Activated naive CD8-positive, alpha-beta T cell treated with anti-CD3 and anti-CD28 coated beads for 36 hours (primary cell): ENCODE data around the gene SPATA22. TPM values are rescaled to one million over a fixed set of nuclear protein-coding genes. Genes with fewer than 3 reads are reported as not detected.
"Not testable (repeated sequence)": the region's sequence is repeated elsewhere in the genome, so short reads cannot be mapped to it uniquely, and the experiment has no call there.

ENCODE experiments used
- DNase-seq: peaks from one replicate; pipeline ENCODE4 v3.0.0; 2021
- H3K27ac Mint-ChIP-seq: one replicate; pipeline ENCODE4 v1.8.0; 2022; ENCODE audit warnings: mild to moderate bottlenecking, moderate library complexity, mixed read lengths
- H3K27me3 Mint-ChIP-seq: one replicate; pipeline ENCODE4 v1.8.0; 2022; ENCODE audit warnings: mild to moderate bottlenecking, mixed read lengths
- H3K36me3 Mint-ChIP-seq: one replicate; pipeline ENCODE4 v1.8.0; 2021; ENCODE audit warnings: mild to moderate bottlenecking, mixed read lengths
- H3K4me1 Mint-ChIP-seq: one replicate; pipeline ENCODE4 v1.8.0; 2021; ENCODE audit warnings: mixed read lengths
- H3K4me3 Mint-ChIP-seq: one replicate; pipeline ENCODE4 v1.8.0; 2022; ENCODE audit warnings: mild to moderate bottlenecking, moderate library complexity, mixed read lengths
- H3K9me3 Mint-ChIP-seq: one replicate; pipeline ENCODE4 v1.8.0; 2022; ENCODE audit warnings: mixed read lengths
- total RNA-seq, 2 experiments: library from RNA; stranded (reverse); gene quantifications; one replicate each; pipeline ENCODE4 v1.2.3, GENCODE V29; 2021

SPATA22 gene
- total RNA-seq, 2 experiments from 2014 or later: 0.16 TPM; not detected in 1

GRCh38 chr17:3497101-3497500 lies 25.5 kb upstream of the SPATA22 start:
- no peak for DNase-seq
- no peak overlapping the region for H3K4me3 Mint-ChIP-seq
- H3K27me3 Mint-ChIP-seq: no peaks in the 10 kb centered on the region
- H3K9me3 Mint-ChIP-seq: no peaks in the 10 kb centered on the region
- H3K27ac Mint-ChIP-seq: no peak overlapping the region
- H3K36me3 Mint-ChIP-seq: no peaks in the 10 kb centered on the region
- no peaks in the 10 kb centered on the region for H3K4me1 Mint-ChIP-seq

GRCh38 chr17:3485481-3486068 lies 14.0 kb upstream of the SPATA22 start:
- Mint-ChIP-seq H3K9me3 (no peaks in the 10 kb centered on the region), H3K36me3 (no peaks in the 10 kb centered on the region), H3K4me1 (no peaks in the 10 kb centered on the region), H3K27me3 (peaks cover 28% of the 10 kb centered on the region), H3K27ac (no peak overlapping the region), H3K4me3 (no peak overlapping the region)
- no peak for DNase-seq

GRCh38 chr17:3482852-3483251 lies 11.2 kb upstream of the SPATA22 start:
- Mint-ChIP-seq H3K36me3 (no peaks in the 10 kb centered on the region), H3K27me3 (peaks cover 17% of the 10 kb centered on the region), H3K4me1 (no peaks in the 10 kb centered on the region), H3K4me3 (no peak overlapping the region), H3K9me3 (no peaks in the 10 kb centered on the region), H3K27ac (no peak overlapping the region)
- no peak for DNase-seq

GRCh38 chr17:3479988-3480387 lies 8.4 kb upstream of the SPATA22 start:
- Mint-ChIP-seq H3K27ac (no peak overlapping the region), H3K4me3 (no peak overlapping the region), H3K27me3 (peaks cover 7% of the 10 kb centered on the region), H3K9me3 (no peaks in the 10 kb centered on the region), H3K4me1 (peaks cover 3% of the 10 kb centered on the region), H3K36me3 (no peaks in the 10 kb centered on the region)
- no peak for DNase-seq

GRCh38 chr17:3475812-3476610 lies 4.4 kb upstream of the SPATA22 start, which contains the start of gene ASPA:
Gene ASPA (plus strand): TSS chr17:3475997. CDS start chr17:3476160, 163 bp downstream.
- Mint-ChIP-seq H3K4me1 (peaks cover 3% of the 10 kb centered on the region), H3K9me3 (no peaks in the 10 kb centered on the region), H3K27me3 (peaks cover 4% of the 10 kb centered on the region), H3K4me3 (peak within 1 kb of the TSS; percentile 14), H3K27ac (no peak within 1 kb of the TSS), H3K36me3 (no peaks in the 10 kb centered on the region)
- no peak for DNase-seq

- Mint-ChIP-seq H3K36me3 (no peaks in the 10 kb centered on the region), H3K4me1 (peaks cover 3% of the 10 kb centered on the region), H3K4me3 (no peak overlapping the region), H3K27ac (no peak overlapping the region), H3K27me3 (no peaks in the 10 kb centered on the region), H3K9me3 (no peaks in the 10 kb centered on the region)
- no peak for DNase-seq
Measured at GRCh38 chr17:3475251-3475685, 3.6 kb upstream of the SPATA22 start.

- DNase-seq: no peak
- Mint-ChIP-seq H3K4me3 (no peak overlapping the region), H3K36me3 (no peaks in the 10 kb centered on the region), H3K9me3 (no peaks in the 10 kb centered on the region), H3K27ac (no peak overlapping the region), H3K4me1 (peaks cover 3% of the 10 kb centered on the region), H3K27me3 (no peaks in the 10 kb centered on the region)
Measured at GRCh38 chr17:3474212-3474611, 2.6 kb upstream of the SPATA22 start.

- Mint-ChIP-seq H3K27ac (no peak overlapping the region), H3K4me3 (no peak overlapping the region), H3K36me3 (no peaks in the 10 kb centered on the region), H3K9me3 (no peaks in the 10 kb centered on the region), H3K27me3 (no peaks in the 10 kb centered on the region), H3K4me1 (peaks cover 3% of the 10 kb centered on the region)
- DNase-seq: no peak
Measured at GRCh38 chr17:3472137-3472536, 518 bp upstream of the SPATA22 start.

- Mint-ChIP-seq H3K36me3 (no peaks in the 10 kb centered on the region), H3K4me3 (no peak overlapping the region), H3K9me3 (no peaks in the 10 kb centered on the region), H3K27ac (no peak overlapping the region), H3K27me3 (no peaks in the 10 kb centered on the region), H3K4me1 (no peaks in the 10 kb centered on the region)
- no peak for DNase-seq
Measured at GRCh38 chr17:3469529-3469928, 2.1 kb downstream of the SPATA22 start.

- H3K9me3 Mint-ChIP-seq: not testable (repeated sequence)
Measured at GRCh38 chr17:3466355-3466754, 5.3 kb downstream of the SPATA22 start.

GRCh38 chr17:3448059-3448665 lies 23.5 kb downstream of the SPATA22 start:
- peaks cover 14% of the 10 kb centered on the region for H3K27me3 Mint-ChIP-seq
- H3K4me1 Mint-ChIP-seq: no peaks in the 10 kb centered on the region
- no peaks in the 10 kb centered on the region for H3K36me3 Mint-ChIP-seq
- H3K27ac Mint-ChIP-seq: no peak overlapping the region
- no peaks in the 10 kb centered on the region for H3K9me3 Mint-ChIP-seq
- no peak overlapping the region for H3K4me3 Mint-ChIP-seq
- no peak for DNase-seq

More at GRCh38 chr17:3466355-3466754, 5.3 kb downstream of the SPATA22 start:
- H3K4me1 Mint-ChIP-seq, H3K27ac Mint-ChIP-seq, H3K27me3 Mint-ChIP-seq, DNase-seq, H3K36me3 Mint-ChIP-seq, H3K4me3 Mint-ChIP-seq: not testable (repeated sequence)

- Mint-ChIP-seq H3K4me3 (no peak overlapping the region), H3K27me3 (peaks cover 14% of the 10 kb centered on the region), H3K27ac (no peak overlapping the region), H3K4me1 (no peaks in the 10 kb centered on the region), H3K36me3 (no peaks in the 10 kb centered on the region), H3K9me3 (no peaks in the 10 kb centered on the region)
- DNase-seq: no peak
Measured at GRCh38 chr17:3447625-3448024, 24.0 kb downstream of the SPATA22 start.

- H3K4me3 Mint-ChIP-seq: no peak overlapping the region
- H3K27ac Mint-ChIP-seq: no peak overlapping the region
- H3K4me1 Mint-ChIP-seq: no peaks in the 10 kb centered on the region
- no peaks in the 10 kb centered on the region for H3K36me3 Mint-ChIP-seq
- peaks cover 4% of the 10 kb centered on the region for H3K27me3 Mint-ChIP-seq
- no peaks in the 10 kb centered on the region for H3K9me3 Mint-ChIP-seq
- DNase-seq: no peak
Measured at GRCh38 chr17:3440451-3440850, 31.2 kb downstream of the SPATA22 start.

GRCh38 chr17:3438368-3438767 lies 33.3 kb downstream of the SPATA22 start:
- Mint-ChIP-seq H3K27ac (no peak overlapping the region), H3K36me3 (no peaks in the 10 kb centered on the region), H3K9me3 (no peaks in the 10 kb centered on the region)

GRCh38 chr17:3433741-3434140 lies 37.9 kb downstream of the SPATA22 start, which contains the start of gene OR1E2:
Gene OR1E2 (minus strand): TSS chr17:3433841. CDS start chr17:3433841, 0 bp downstream.
- H3K4me1 Mint-ChIP-seq: no peaks in the 10 kb centered on the region
- no peak within 1 kb of the TSS for H3K4me3 Mint-ChIP-seq
- H3K27me3 Mint-ChIP-seq: peaks cover 31% of the 10 kb centered on the region
- H3K9me3 Mint-ChIP-seq: peaks cover 5% of the 10 kb centered on the region
- no peaks in the 10 kb centered on the region for H3K36me3 Mint-ChIP-seq
- no peak within 1 kb of the TSS for H3K27ac Mint-ChIP-seq
- no peak for DNase-seq

More at GRCh38 chr17:3438368-3438767, 33.3 kb downstream of the SPATA22 start:
- no peak for DNase-seq
- Mint-ChIP-seq H3K27me3 (peaks cover 11% of the 10 kb centered on the region), H3K4me1 (no peaks in the 10 kb centered on the region), H3K4me3 (no peak overlapping the region)
